Spleen (tissue), 11 donors: ENCODE measurements around the gene AOAH. TPM values are rescaled to one million over a fixed set of nuclear protein-coding genes. Genes with fewer than 3 reads are reported as not detected.

Source experiments
- DNase-seq: peaks from one replicate; pipeline ENCODE4 v3.0.0-alpha.2; 2020
- H3K27ac ChIP-seq, 8 donors: fragments of 200-600 bp; sonication (generic) in 7 of 8; 1 replicate in 4 of 8; 2 replicates in 4 of 8; pipeline versions ENCODE4 v1.5.0 to v1.8.0; 2016 to 2021; ENCODE audit warnings: inconsistent platforms in 4 of 8, mild to moderate bottlenecking in 4 of 8, moderate library complexity in 1 of 8
- H3K27me3 ChIP-seq, 7 donors: fragments of 200-600 bp; sonication (generic) in 6 of 7; replicated peaks in 1 of 7; 1 replicate in 4 of 7; 2 replicates in 3 of 7; pipeline versions ENCODE4 v1.5.0 to v1.8.0; 2016 to 2021; ENCODE audit warnings: inconsistent platforms in 3 of 7, mild to moderate bottlenecking in 1 of 7
- H3K36me3 ChIP-seq, 6 donors: fragments of 200-600 bp; sonication (generic) in 5 of 6; 1 replicate in 4 of 6; 2 replicates in 2 of 6; pipeline versions ENCODE4 v1.5.0 to v1.8.0; 2016 to 2021; ENCODE audit warnings: inconsistent platforms in 2 of 6
- H3K4me1 ChIP-seq, 6 donors: fragments of 200-600 bp; sonication (generic) in 5 of 6; 1 replicate in 3 of 6; 2 replicates in 3 of 6; pipeline versions ENCODE4 v1.5.0 to v1.8.0; 2016 to 2021; ENCODE audit warnings: inconsistent platforms in 3 of 6
- H3K4me3 ChIP-seq, 8 donors: fragments of 200-600 bp; sonication (generic) in 7 of 8; 1 replicate in 4 of 8; 2 replicates in 4 of 8; pipeline versions ENCODE4 v1.5.0 to v1.8.0; 2016 to 2021; ENCODE audit warnings: inconsistent platforms in 4 of 8, mild to moderate bottlenecking in 4 of 8, moderate library complexity in 2 of 8
- H3K9me3 ChIP-seq, 8 donors: fragments of 200-600 bp; sonication (generic) in 7 of 8; 1 replicate in 4 of 8; 2 replicates in 4 of 8; pipeline versions ENCODE4 v1.5.0 to v1.8.0; 2016 to 2021; ENCODE audit warnings: inconsistent platforms in 4 of 8
- POLR2A ChIP-seq, 3 donors: fragments of 450-650 bp; IDR thresholded peaks; one replicate each; pipeline ENCODE4 v1.5.1; 2017; ENCODE audit warnings: antibody characterized with exemption in 3 of 3, mild to moderate bottlenecking in 1 of 3
- POLR2AphosphoS5 ChIP-seq, 3 donors: sonication (generic); formaldehyde crosslinking; IDR thresholded peaks; one replicate each; pipeline ENCODE4 v1.5.1; 2017; ENCODE audit warnings: antibody characterized with exemption in 3 of 3
- WGBS, 5 donors: extraction: QIAGEN DNeasy Blood & Tissue Kit in 3 of 5; methylation state at CpG; one replicate each; pipeline versions ENCODE4 v1.1.5 to v1.1.7; 2013 to 2018; 5-methylcytosine and 5-hydroxymethylcytosine counted together
- intact Hi-C: fragments of 100-400 bp; cut with DNase I; formaldehyde crosslinking; loops from one replicate; pipeline ENCODE4 v1.15.0; 2023; ENCODE audit warnings: low total_unique reads
- polyA plus RNA-seq, 3 donors: library from polyadenylated mRNA; stranded (reverse); fragments of 200-250 nt; gene quantifications; one replicate each; pipeline ENCODE4 v1.2.1, GENCODE V29; 2013
- total RNA-seq, 7 donors: library from RNA; depleted of rRNA in 3 of 7; stranded (reverse); fragments of >200 nt in 3 of 7; fragmentation: NEBNext Ultra II Directional in 4 of 7; extraction: Animal tissue kit (Norgen Biotek cat#: 25700) in 4 of 7; gene quantifications; one replicate each; pipeline versions ENCODE4 v1.1.0 to v1.2.1, GENCODE V29; 2016 to 2021
- TF ChIP-seq, protein P1 (sequence below), 11 experiments: fragments of 200-600 bp in 7 of 11; fragments of 450-650 bp in 4 of 11; sonication (generic) in 4 of 11; IDR thresholded peaks in 8 of 11; conservative IDR thresholded peaks in 3 of 11; 1 replicate in 7 of 11; 2 replicates in 4 of 11; pipeline versions ENCODE4 v1.4.0 to v1.8.0; 2016 to 2021; ENCODE audit warnings: antibody characterized with exemption in 11 of 11, inconsistent platforms in 4 of 11, mild to moderate bottlenecking in 1 of 11
- donor health status: healthy with polysubstance abuse.
- donor health status: DM: no; HTN: no; CAD: no; lungs with moderate emphysema.
- donor health status: DM: no; HTN: no; CAD: no.
- donor health status: Bipolar disorder and iron deficiency.
- donor health status: healthy.
- donor health status: DM: no; HTN: no; CAD: no.
- donor health status: DM: yes; HTN: yes; CAD: no.

AOAH gene
- total and polyA plus RNA-seq, 10 donors = 30.3 to 316 (median 191) TPM

DNA sequence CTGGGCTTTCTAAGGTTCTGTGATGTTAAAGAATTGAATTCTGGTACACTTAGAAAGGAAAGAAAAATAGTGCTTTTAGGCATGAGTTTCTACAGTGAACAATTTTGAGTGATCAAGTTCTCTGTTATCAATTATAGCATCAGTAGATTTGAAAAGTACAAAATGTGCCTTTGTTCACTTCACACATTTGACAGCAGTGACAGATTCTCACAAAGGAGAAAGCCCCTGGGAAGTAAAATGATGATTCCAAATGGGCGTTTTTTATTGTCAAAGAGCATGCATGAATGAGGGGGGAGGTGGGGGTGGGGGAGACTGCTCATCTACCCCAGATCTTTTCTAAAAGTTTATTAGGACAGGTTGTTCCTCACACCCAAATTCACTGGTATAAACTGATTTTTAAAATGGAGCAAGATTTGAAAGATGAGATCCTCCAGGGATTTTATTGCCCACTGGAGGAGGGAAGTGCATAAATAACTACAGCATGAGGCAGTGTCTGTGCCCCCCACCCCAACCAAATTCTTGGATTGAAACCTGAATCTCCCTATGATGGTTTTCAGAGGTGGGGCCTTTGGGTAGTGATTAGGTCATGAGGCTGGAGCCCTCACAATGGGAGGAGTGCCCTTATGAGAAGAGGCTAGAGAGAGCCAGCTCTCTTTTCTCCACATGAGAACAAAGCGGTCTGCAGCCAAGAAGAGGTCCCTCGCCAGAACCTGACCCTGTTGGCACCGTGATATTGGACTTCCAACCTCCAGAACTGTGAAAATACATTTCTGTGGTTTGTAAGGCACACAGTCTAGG lies 79.5 kb downstream of the AOAH start:
- DNase-seq = no peak
- Histone ChIP-seq H3K36me3 (peaks cover 0 to 27% (median 0%) of the 10 kb centered on the region in 6 donors), H3K27ac (peak overlapping the region in 3 of 8 donors; percentile 9 to 41 (median 37)), H3K4me1 (peaks cover 0 to 34% (median 6%) of the 10 kb centered on the region in 6 donors), H3K9me3 (no peaks in the 10 kb centered on the region), H3K27me3 (no peaks in the 10 kb centered on the region), H3K4me3 (no peak overlapping the region)
- 74 to 93% (median 87%) methylated on average over 4 of the region's 4 CpGs for WGBS, 5 donors
- intact Hi-C loops = no loop called here
- TF ChIP-seq POLR2AphosphoS5 (IDR thresholded peaks at IDR 0.05) = no peak
- no peak for TF ChIP-seq POLR2A (IDR thresholded peaks at IDR 0.05)
- TF ChIP-seq, protein P1, sequence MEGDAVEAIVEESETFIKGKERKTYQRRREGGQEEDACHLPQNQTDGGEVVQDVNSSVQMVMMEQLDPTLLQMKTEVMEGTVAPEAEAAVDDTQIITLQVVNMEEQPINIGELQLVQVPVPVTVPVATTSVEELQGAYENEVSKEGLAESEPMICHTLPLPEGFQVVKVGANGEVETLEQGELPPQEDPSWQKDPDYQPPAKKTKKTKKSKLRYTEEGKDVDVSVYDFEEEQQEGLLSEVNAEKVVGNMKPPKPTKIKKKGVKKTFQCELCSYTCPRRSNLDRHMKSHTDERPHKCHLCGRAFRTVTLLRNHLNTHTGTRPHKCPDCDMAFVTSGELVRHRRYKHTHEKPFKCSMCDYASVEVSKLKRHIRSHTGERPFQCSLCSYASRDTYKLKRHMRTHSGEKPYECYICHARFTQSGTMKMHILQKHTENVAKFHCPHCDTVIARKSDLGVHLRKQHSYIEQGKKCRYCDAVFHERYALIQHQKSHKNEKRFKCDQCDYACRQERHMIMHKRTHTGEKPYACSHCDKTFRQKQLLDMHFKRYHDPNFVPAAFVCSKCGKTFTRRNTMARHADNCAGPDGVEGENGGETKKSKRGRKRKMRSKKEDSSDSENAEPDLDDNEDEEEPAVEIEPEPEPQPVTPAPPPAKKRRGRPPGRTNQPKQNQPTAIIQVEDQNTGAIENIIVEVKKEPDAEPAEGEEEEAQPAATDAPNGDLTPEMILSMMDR (IDR thresholded peaks at IDR 0.05 in 8 of 11, conservative IDR thresholded peaks at IDR 0.05 in 3 of 11) = no peak

DNA sequence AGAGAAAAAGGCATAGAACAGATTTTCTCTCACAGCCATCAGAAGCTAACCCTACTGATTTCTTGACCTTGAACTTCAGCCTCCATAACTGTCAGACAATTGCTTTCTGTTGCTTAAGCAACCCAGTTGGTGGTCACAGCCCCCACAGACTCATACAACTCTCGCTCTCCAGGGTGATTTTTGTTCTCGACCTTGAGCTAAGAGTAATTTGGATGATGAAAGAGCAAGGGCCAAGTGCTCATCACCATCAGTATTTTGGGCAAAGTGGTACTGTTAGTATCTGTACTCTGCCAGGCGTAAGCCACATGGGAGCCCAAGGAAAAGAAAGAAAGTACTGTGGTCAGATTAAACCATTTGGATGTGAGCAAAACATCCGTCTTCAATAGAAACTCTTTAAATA lies 81.9 kb downstream of the AOAH start:
- no peak for TF ChIP-seq POLR2AphosphoS5 (IDR thresholded peaks at IDR 0.05)
- no peak for TF ChIP-seq POLR2A (IDR thresholded peaks at IDR 0.05)
- TF ChIP-seq, protein P1 (IDR thresholded peaks at IDR 0.05 in 8 of 11, conservative IDR thresholded peaks at IDR 0.05 in 3 of 11) = no peak
- Histone ChIP-seq H3K27me3 (no peaks in the 10 kb centered on the region), H3K4me1 (peaks cover 0 to 54% (median 13%) of the 10 kb centered on the region in 6 donors), H3K4me3 (no peak overlapping the region), H3K9me3 (no peaks in the 10 kb centered on the region), H3K36me3 (peaks cover 0 to 31% (median under 1%) of the 10 kb centered on the region in 6 donors), H3K27ac (peak overlapping the region in 2 of 8 donors; percentile 2 to 29)
- WGBS, 5 donors = 83 to 92% (median 87%) methylated on average over 4 of the region's 4 CpGs
- intact Hi-C loops = no loop called here
- no peak for DNase-seq

DNA sequence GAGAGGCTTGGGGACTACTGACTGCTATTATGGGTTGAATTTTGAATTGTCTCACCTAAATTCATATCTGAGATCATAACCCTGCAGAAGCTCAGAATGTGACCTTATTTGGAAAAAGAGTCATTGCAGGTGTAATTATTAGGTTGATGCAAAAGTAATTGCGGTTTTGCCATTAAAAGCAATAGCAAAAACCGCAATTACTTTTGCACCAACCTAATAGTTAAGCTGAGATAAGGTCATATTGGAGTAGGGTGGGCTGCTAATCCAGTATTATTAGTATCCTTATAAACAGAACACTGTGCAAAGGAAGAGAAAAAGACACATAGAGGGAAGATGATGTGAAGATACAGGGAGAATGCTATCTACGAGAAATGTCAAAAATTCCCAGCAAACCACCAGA lies 82.3 kb downstream of the AOAH start:
- Histone ChIP-seq H3K36me3 (peaks cover 0 to 31% (median 3%) of the 10 kb centered on the region in 6 donors), H3K9me3 (no peaks in the 10 kb centered on the region), H3K4me3 (no peak overlapping the region), H3K27ac (peak overlapping the region in 1 of 8 donors; percentile 29), H3K27me3 (no peaks in the 10 kb centered on the region), H3K4me1 (peaks cover 0 to 58% (median 13%) of the 10 kb centered on the region in 6 donors)
- DNase-seq = no peak
- TF ChIP-seq, protein P1 (IDR thresholded peaks at IDR 0.05 in 8 of 11, conservative IDR thresholded peaks at IDR 0.05 in 3 of 11) = no peak
- TF ChIP-seq POLR2A (IDR thresholded peaks at IDR 0.05) (no peak), POLR2AphosphoS5 (IDR thresholded peaks at IDR 0.05) (no peak)
- intact Hi-C loops = no loop called here
- 87 to 100% (median 95%) methylated on average over 3 of the region's 3 CpGs for WGBS, 5 donors

DNA sequence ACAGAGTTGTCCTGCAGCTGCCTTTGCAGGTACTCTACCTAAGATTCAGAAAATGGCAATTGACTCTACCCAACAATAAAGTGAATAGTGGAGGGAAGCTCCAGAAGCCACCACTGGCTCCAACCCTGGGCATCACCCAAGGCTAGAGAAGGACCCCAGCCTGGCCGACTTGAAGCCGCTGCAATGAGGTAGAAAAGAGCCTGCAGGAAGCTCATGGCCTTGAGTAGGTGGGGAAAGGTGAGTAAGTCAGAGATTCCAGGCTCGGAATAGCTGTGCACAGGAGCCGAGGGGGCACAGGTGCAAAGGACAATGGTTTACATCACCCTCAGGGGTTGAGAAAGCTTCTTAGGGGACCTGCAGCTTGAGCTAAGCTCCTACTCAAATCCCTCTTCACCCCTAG lies 83.6 kb downstream of the AOAH start:
- no peak for DNase-seq
- intact Hi-C loops = no loop called here
- H3K36me3 ChIP-seq = peaks cover 0 to 44% (median 3%) of the 10 kb centered on the region in 6 donors
- H3K4me3 ChIP-seq = no peak overlapping the region
- H3K4me1 ChIP-seq = peaks cover 0 to 61% (median 13%) of the 10 kb centered on the region in 6 donors
- H3K27me3 ChIP-seq = no peaks in the 10 kb centered on the region
- no peaks in the 10 kb centered on the region for H3K9me3 ChIP-seq
- 68 to 94% (median 84%) methylated on average over 3 to 4 of the region's 4 CpGs for WGBS, 5 donors
- TF ChIP-seq POLR2A (IDR thresholded peaks at IDR 0.05) (no peak), POLR2AphosphoS5 (IDR thresholded peaks at IDR 0.05) (no peak)
- TF ChIP-seq, protein P1 (IDR thresholded peaks at IDR 0.05 in 8 of 11, conservative IDR thresholded peaks at IDR 0.05 in 3 of 11) = no peak
- H3K27ac ChIP-seq = peak overlapping the region in 5 of 8 donors; percentile 2 to 78 (median 64)
